Stomach (tissue), 9 donors: ENCODE results near the gene C2orf68. TPM values are rescaled to one million over a fixed set of nuclear protein-coding genes. Genes with fewer than 3 reads are reported as not detected.
"Not testable (repeated sequence)": the region's sequence is repeated elsewhere in the genome, so short reads cannot be mapped to it uniquely, and the experiment has no call there.

Source experiments
- DNase-seq, 2 donors: peaks; one replicate each; pipeline versions ENCODE4 v3.0.0 to v3.0.0-alpha.2; 2013 to 2019
- H3K27ac ChIP-seq, 5 donors: fragments of 200-600 bp in 4 of 5; sonication (generic) in 4 of 5; one replicate each; pipeline ENCODE4 v1.5.1; 2013 to 2019; ENCODE audit warnings: mild to moderate bottlenecking in 1 of 5, moderate library complexity in 1 of 5
- H3K27me3 ChIP-seq, 3 donors: fragments of 200-600 bp; sonication (generic); one replicate each; pipeline ENCODE4 v1.5.1; 2017 to 2019; ENCODE audit warnings: mixed run types in 1 of 3
- H3K36me3 ChIP-seq, 4 donors: fragments of 200-600 bp; sonication (generic); 1 replicate in 3 of 4; 2 replicates in 1 of 4; pipeline ENCODE4 v1.5.1; 2016 to 2019
- H3K4me1 ChIP-seq, 4 donors: fragments of 200-600 bp; sonication (generic); one replicate each; pipeline ENCODE4 v1.5.1; 2016 to 2019
- H3K4me3 ChIP-seq, 4 donors: fragments of 200-600 bp; sonication (generic) in 3 of 4; one replicate each; pipeline ENCODE4 v1.5.1; 2016 to 2019; ENCODE audit warnings: mild to moderate bottlenecking in 1 of 4
- H3K9me3 ChIP-seq, 4 donors: fragments of 200-600 bp; sonication (generic); one replicate each; pipeline ENCODE4 v1.5.1; 2016 to 2019
- CTCF ChIP-seq, 7 experiments: fragments of 450-650 bp in 4 of 7; fragments of 200-600 bp in 3 of 7; sonication (generic) in 3 of 7; IDR thresholded peaks; one replicate each; pipeline ENCODE4 v1.5.1; 2016 to 2019; ENCODE audit warnings: antibody characterized with exemption in 7 of 7, control low read depth in 2 of 7, mild to moderate bottlenecking in 1 of 7
- EP300 ChIP-seq: sonication (generic); formaldehyde crosslinking; IDR thresholded peaks from one replicate; pipeline ENCODE4 v1.6.1; 2017; ENCODE audit warnings: antibody characterized with exemption
- POLR2A ChIP-seq, 4 donors: fragments of 450-650 bp; IDR thresholded peaks; one replicate each; pipeline ENCODE4 v1.6.1; 2016; ENCODE audit warnings: antibody characterized with exemption in 4 of 4, control low read depth in 2 of 4, mild to moderate bottlenecking in 1 of 4, moderate library complexity in 1 of 4
- POLR2AphosphoS5 ChIP-seq, 3 donors: sonication (generic); formaldehyde crosslinking; IDR thresholded peaks; one replicate each; pipeline ENCODE4 v1.6.1; 2016; ENCODE audit warnings: antibody characterized with exemption in 3 of 3
- WGBS, 5 donors: extraction: QIAGEN DNeasy Blood & Tissue Kit in 3 of 5; methylation state at CpG; one replicate each; pipeline versions ENCODE4 v1.1.5 to v1.1.7; 2013 to 2018; 5-methylcytosine and 5-hydroxymethylcytosine counted together
- intact Hi-C: fragments of 100-400 bp; cut with DNase I; formaldehyde crosslinking; loops from one replicate; pipeline ENCODE4 v1.15.1; 2023; ENCODE audit warnings: low total_unique reads
- polyA plus RNA-seq, 3 donors: library from polyadenylated mRNA; stranded (reverse); fragments of 200-250 nt; gene quantifications; one replicate each; pipeline ENCODE4 v1.2.3, GENCODE V29; 2013
- total RNA-seq, 5 donors: library from RNA; depleted of rRNA; stranded (reverse); fragments of >200 nt; gene quantifications; one replicate each; pipeline versions ENCODE4 v1.1.0 to v1.2.3, GENCODE V29; 2014 to 2016
- donor health status: healthy with polysubstance abuse.
- donor health status: Bipolar disorder and iron deficiency.
- donor health status: healthy.

The C2orf68 gene
- total and polyA plus RNA-seq, 8 donors: 12.7 to 40.8 (median 20.2) TPM

DNA sequence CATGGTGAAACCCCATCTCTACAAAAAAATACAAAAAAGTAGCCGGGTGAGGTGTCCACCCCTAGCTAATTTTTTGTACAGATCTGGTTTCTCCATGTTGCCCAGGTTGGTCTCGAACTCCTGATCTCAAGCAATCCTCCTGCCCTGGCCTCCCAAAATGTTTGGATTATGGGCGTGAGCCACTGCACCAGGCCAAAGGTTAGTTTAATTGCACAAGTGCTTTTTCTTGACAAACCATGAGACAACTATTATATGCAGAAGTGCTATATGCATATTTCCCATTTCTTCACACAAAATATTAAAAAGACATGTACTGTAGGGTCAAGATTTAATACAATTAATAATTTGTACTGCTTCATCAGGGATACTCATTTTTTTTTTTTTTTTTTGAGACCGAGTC is 45.6 kb downstream of the C2orf68 start:
- no peak for TF ChIP-seq EP300
- no peak for TF ChIP-seq POLR2A (IDR thresholded peaks at IDR 0.05)
- no peak for TF ChIP-seq CTCF (IDR thresholded peaks at IDR 0.05)
- no peak for TF ChIP-seq POLR2AphosphoS5 (IDR thresholded peaks at IDR 0.05)
- H3K9me3 ChIP-seq: no peaks in the 10 kb centered on the region
- H3K36me3 ChIP-seq: no peaks in the 10 kb centered on the region
- no peak overlapping the region for H3K4me3 ChIP-seq
- intact Hi-C loops: no loop called here
- 78 to 90% (median 80%) methylated on average over 4 of the region's 4 CpGs for WGBS, 5 donors
- peaks cover 0 to 8% (median 7%) of the 10 kb centered on the region in 4 donors for H3K4me1 ChIP-seq
- H3K27me3 ChIP-seq: no peaks in the 10 kb centered on the region
- H3K27ac ChIP-seq: no peak overlapping the region
- DNase-seq: no peak

DNA sequence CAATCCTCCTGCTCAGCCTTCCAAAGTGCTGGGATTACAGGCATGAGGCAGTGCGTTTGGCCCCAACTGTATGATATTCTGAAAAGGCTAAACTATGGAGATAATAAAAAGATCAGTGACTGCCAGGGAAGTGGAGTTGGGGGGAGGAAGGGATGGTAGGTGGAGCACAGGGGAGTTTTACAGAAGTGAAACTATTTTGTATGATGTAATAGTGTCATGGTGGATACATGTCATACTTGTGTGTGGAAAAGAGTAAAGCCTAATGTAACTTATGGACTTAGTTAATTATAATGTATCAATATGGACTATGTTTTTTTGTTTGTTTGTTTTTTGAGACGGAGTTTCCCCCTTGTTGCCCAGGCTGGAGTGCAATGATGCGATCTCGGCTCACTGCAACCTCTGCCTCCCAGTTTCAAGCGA is 47.7 kb downstream of the C2orf68 start:
- no peak overlapping the region for H3K27ac ChIP-seq
- no peaks in the 10 kb centered on the region for H3K27me3 ChIP-seq
- H3K36me3 ChIP-seq: peaks cover 0 to 2% (median under 1%) of the 10 kb centered on the region in 4 donors
- no peak overlapping the region for H3K4me3 ChIP-seq
- no peak for DNase-seq
- H3K9me3 ChIP-seq: no peaks in the 10 kb centered on the region
- 88 to 93% (median 91%) methylated on average over 5 of the region's 5 CpGs for WGBS, 5 donors
- peaks cover 14 to 26% (median 24%) of the 10 kb centered on the region in 4 donors for H3K4me1 ChIP-seq
- intact Hi-C loops: no loop called here
- TF ChIP-seq POLR2A (IDR thresholded peaks at IDR 0.05) (no peak), EP300 (no peak), POLR2AphosphoS5 (IDR thresholded peaks at IDR 0.05) (no peak), CTCF (IDR thresholded peaks at IDR 0.05) (no peak)

GRCh38 chr2:85561280-85562212 is 50.3 kb downstream of the C2orf68 start, which contains the start of gene GGCX:
TSS of gene GGCX (minus strand) at chr2:85561493. CDS start at chr2:85561428, 65 bp downstream.
- peak within 1 kb of the TSS; percentile 65 to 91 (median 76) for H3K4me3 ChIP-seq
- no peaks in the 10 kb centered on the region for H3K9me3 ChIP-seq
- no peaks in the 10 kb centered on the region for H3K27me3 ChIP-seq
- intact Hi-C loops: no loop called here
- peak within 1 kb of the TSS; percentile 81 to 93 (median 89) for H3K27ac ChIP-seq
- H3K4me1 ChIP-seq: peaks cover 14 to 36% (median 27%) of the 10 kb centered on the region in 4 donors
- H3K36me3 ChIP-seq: peaks cover 6 to 27% (median 26%) of the 10 kb centered on the region in 4 donors
- 3 to 7% (median 3%) methylated on average over 36 to 64 of the region's 64 CpGs for WGBS, 5 donors
- TF ChIP-seq POLR2AphosphoS5 (IDR thresholded peaks at IDR 0.05): peak; percentile 76 to 95 (median 84)
- peak in 3 of 7 experiments; percentile 26 to 76 (median 45) for TF ChIP-seq CTCF (IDR thresholded peaks at IDR 0.05)
- TF ChIP-seq POLR2A (IDR thresholded peaks at IDR 0.05): peak in 1 of 4 donors; percentile 72
- no peak for TF ChIP-seq EP300
- DNase-seq: peak; percentile 96 to 99

GRCh38 chr2:85560812-85561279 is 51.0 kb downstream of the C2orf68 start:
- Histone ChIP-seq H3K27me3 (no peaks in the 10 kb centered on the region), H3K9me3 (no peaks in the 10 kb centered on the region), H3K36me3 (peaks cover 6 to 34% (median 33%) of the 10 kb centered on the region in 4 donors), H3K27ac (peak overlapping the region; percentile 81 to 93 (median 89)), H3K4me3 (peak overlapping the region; percentile 65 to 91 (median 76)), H3K4me1 (peaks cover 14 to 36% (median 27%) of the 10 kb centered on the region in 4 donors)
- intact Hi-C loops: no loop called here
- TF ChIP-seq CTCF (IDR thresholded peaks at IDR 0.05): no peak
- DNase-seq: peak in 1 of 2 donors; percentile 32
- WGBS, 5 donors: 1 to 4% (median 2%) methylated on average over 10 to 14 of the region's 14 CpGs

GRCh38 chr2:85560403-85560726 is 51.5 kb downstream of the C2orf68 start:
- H3K4me1 ChIP-seq: peaks cover 14 to 36% (median 27%) of the 10 kb centered on the region in 4 donors
- H3K27me3 ChIP-seq, H3K9me3 ChIP-seq, DNase-seq, intact Hi-C loops: not testable (repeated sequence)
- 67 to 80% (median 75%) methylated on average over 12 of the region's 12 CpGs for WGBS, 5 donors
- peak overlapping the region in 3 of 5 donors; percentile 89 to 93 (median 91) for H3K27ac ChIP-seq
- peaks cover 7 to 38% (median 37%) of the 10 kb centered on the region in 4 donors for H3K36me3 ChIP-seq
- peak overlapping the region; percentile 65 to 91 (median 76) for H3K4me3 ChIP-seq
